ENCODE results near the gene NOP56.
A peak's percentile ranks its signal among the peaks of the same experiment; 100 is the strongest.

DNA sequence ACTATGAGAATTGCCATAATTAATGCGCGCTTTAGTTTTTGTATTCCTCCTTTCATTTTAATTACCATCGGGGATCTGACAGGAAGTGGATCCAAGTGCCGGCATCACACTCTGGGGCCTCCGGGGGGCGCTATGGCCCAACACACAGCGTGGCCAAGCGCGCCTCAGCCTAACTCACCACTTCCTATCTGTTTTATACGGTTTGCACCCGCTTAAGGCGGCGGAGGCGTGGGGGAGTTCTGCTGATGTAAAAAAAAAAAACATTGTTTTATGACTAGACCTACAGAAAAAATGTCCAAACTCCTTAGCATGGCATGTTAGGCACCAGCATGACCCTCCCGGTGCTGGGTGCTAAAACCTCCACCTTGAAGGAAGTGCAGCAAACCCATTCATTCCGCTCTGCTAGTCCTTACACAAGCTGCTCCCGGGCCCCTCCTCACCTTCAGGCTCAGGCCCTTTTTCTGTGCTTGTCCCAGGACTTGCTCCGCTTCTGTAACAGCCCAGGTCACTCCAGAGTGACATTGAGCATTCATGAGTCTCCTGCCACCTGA is 35.7 kb downstream of the NOP56 start:
- TF ChIP-seq, protein P1, sequence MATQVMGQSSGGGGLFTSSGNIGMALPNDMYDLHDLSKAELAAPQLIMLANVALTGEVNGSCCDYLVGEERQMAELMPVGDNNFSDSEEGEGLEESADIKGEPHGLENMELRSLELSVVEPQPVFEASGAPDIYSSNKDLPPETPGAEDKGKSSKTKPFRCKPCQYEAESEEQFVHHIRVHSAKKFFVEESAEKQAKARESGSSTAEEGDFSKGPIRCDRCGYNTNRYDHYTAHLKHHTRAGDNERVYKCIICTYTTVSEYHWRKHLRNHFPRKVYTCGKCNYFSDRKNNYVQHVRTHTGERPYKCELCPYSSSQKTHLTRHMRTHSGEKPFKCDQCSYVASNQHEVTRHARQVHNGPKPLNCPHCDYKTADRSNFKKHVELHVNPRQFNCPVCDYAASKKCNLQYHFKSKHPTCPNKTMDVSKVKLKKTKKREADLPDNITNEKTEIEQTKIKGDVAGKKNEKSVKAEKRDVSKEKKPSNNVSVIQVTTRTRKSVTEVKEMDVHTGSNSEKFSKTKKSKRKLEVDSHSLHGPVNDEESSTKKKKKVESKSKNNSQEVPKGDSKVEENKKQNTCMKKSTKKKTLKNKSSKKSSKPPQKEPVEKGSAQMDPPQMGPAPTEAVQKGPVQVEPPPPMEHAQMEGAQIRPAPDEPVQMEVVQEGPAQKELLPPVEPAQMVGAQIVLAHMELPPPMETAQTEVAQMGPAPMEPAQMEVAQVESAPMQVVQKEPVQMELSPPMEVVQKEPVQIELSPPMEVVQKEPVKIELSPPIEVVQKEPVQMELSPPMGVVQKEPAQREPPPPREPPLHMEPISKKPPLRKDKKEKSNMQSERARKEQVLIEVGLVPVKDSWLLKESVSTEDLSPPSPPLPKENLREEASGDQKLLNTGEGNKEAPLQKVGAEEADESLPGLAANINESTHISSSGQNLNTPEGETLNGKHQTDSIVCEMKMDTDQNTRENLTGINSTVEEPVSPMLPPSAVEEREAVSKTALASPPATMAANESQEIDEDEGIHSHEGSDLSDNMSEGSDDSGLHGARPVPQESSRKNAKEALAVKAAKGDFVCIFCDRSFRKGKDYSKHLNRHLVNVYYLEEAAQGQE (IDR thresholded peaks at IDR 0.05; ENCODE audit: insufficient replicate concordance, low read depth): no peak
- no peak for TF ChIP-seq POLR2AphosphoS5 (IDR thresholded peaks at IDR 0.05; ENCODE audit: low read depth)
- TF ChIP-seq, protein P2, sequence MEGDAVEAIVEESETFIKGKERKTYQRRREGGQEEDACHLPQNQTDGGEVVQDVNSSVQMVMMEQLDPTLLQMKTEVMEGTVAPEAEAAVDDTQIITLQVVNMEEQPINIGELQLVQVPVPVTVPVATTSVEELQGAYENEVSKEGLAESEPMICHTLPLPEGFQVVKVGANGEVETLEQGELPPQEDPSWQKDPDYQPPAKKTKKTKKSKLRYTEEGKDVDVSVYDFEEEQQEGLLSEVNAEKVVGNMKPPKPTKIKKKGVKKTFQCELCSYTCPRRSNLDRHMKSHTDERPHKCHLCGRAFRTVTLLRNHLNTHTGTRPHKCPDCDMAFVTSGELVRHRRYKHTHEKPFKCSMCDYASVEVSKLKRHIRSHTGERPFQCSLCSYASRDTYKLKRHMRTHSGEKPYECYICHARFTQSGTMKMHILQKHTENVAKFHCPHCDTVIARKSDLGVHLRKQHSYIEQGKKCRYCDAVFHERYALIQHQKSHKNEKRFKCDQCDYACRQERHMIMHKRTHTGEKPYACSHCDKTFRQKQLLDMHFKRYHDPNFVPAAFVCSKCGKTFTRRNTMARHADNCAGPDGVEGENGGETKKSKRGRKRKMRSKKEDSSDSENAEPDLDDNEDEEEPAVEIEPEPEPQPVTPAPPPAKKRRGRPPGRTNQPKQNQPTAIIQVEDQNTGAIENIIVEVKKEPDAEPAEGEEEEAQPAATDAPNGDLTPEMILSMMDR (IDR thresholded peaks at IDR 0.05; ENCODE audit: insufficient read depth, low read length): peak; percentile 84
